Panc1 (cell line): Measurements from ENCODE around the gene FIBCD1.

ENCODE experiments used
- CTCF ChIP-seq: fragments of 450-650 bp; IDR thresholded peaks from 2 replicates; pipeline ENCODE4 v1.5.1; 2017; ENCODE audit warnings: mild to moderate bottlenecking
- POLR2AphosphoS5 ChIP-seq: IDR thresholded peaks from 2 replicates; pipeline ENCODE4 v1.6.1; 2012; ENCODE audit warnings: mild to moderate bottlenecking, low read depth, low read length, moderate library complexity
- REST ChIP-seq, 2 experiments: IDR thresholded peaks; 2 replicates each; pipeline ENCODE4 v1.6.1; 2011 to 2012; ENCODE audit warnings: low read depth in 2 of 2, control low read depth in 1 of 2, low read length in 1 of 2, mild to moderate bottlenecking in 1 of 2, moderate library complexity in 1 of 2; ENCODE audit not compliant: insufficient read depth in 1 of 2
- SIN3A ChIP-seq: IDR thresholded peaks from 2 replicates; pipeline ENCODE4 v1.6.1; 2012; ENCODE audit warnings: low read depth, mild to moderate bottlenecking, low read length, moderate library complexity, borderline replicate concordance; ENCODE audit not compliant: insufficient read depth
- TCF7L2 ChIP-seq: IDR thresholded peaks from 2 replicates; pipeline ENCODE4 v1.6.1; 2011; ENCODE audit warnings: mild to moderate bottlenecking, low read depth, low read length, inconsistent platforms

GRCh38 chr9:130885484-130886375 lies 53.3 kb downstream of the FIBCD1 start:
- TF ChIP-seq REST (IDR thresholded peaks at IDR 0.05; ENCODE audit: insufficient read depth in 1 of 2, low read depth in 2 of 2, low read length in 1 of 2): no peak
- TF ChIP-seq TCF7L2: no peak
- no peak for TF ChIP-seq CTCF
- TF ChIP-seq SIN3A: no peak
- TF ChIP-seq POLR2AphosphoS5: no peak
